ENCODE data around the gene C10orf53.

The C10orf53 gene

DNA sequence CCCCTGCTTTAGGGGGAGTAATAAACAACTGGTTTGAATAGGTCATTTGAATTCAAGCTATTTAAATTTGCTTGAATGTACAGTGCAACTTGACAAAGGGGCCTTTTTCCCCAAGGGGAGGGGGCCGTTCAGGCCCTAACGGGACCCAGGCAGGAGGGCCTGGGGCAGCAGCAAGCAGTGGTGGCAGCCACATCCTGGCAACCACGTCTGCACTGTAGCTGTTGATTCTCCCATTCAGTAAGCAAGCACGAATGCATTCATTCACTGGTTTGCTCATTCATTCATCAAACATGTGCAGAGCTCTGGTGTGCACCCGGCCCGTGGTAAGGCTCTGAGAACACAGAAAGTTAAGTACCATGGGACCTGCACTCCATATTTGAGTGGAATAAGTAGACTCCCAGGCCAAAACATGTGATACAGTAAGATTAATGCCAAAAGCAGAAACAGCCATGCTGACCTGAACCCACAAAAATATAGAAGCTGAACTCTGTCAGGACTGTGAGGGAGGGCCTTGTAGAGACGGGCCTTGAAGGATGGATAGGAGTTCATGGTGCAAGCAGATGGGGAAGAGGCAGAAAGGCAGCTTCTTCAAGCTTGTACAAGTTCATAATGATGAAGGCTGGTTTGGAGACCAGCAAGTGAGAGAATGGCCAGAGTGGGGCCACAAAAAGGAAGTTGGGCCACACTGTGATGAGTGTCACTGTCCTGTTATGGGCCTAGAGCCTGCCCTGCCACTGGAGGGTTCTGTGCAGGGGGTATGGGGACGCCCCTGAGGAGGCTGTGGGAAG lies 29.3 kb upstream of the C10orf53 start:
- no peak overlapping the region for H3K4me3 Mint-ChIP-seq
- H3K9me3 Mint-ChIP-seq = no peaks in the 10 kb centered on the region
- ATAC-seq (no peak), DNase-seq (ENCODE audit: low spot score in 2 of 2) (peak in 1 of 2 donors; percentile 48)
- no peaks in the 10 kb centered on the region for H3K36me3 Mint-ChIP-seq
- H3K27ac Mint-ChIP-seq = no peak overlapping the region
- peaks cover 9% of the 10 kb centered on the region for H3K4me1 Mint-ChIP-seq

GRCh38 chr10:49650724-49651034 lies 28.8 kb upstream of the C10orf53 start:
- no peaks in the 10 kb centered on the region for H3K9me3 Mint-ChIP-seq

GRCh38 chr10:49651039-49651835 lies 28.2 kb upstream of the C10orf53 start:
- no peak overlapping the region for H3K27ac Mint-ChIP-seq
- DNase-seq (ENCODE audit: low spot score in 2 of 2) (peak in 1 of 2 donors; percentile 40), ATAC-seq (no peak)
- H3K4me1 Mint-ChIP-seq = peaks cover 9% of the 10 kb centered on the region
- no peaks in the 10 kb centered on the region for H3K36me3 Mint-ChIP-seq
- H3K4me3 Mint-ChIP-seq = no peak overlapping the region
- no peaks in the 10 kb centered on the region for H3K9me3 Mint-ChIP-seq

More at GRCh38 chr10:49650724-49651034, 28.8 kb upstream of the C10orf53 start:
- H3K36me3 Mint-ChIP-seq = no peaks in the 10 kb centered on the region
- DNase-seq (ENCODE audit: low spot score in 2 of 2) = peak in 1 of 2 donors; percentile 39
- no peak overlapping the region for H3K27ac Mint-ChIP-seq
- H3K4me3 Mint-ChIP-seq = no peak overlapping the region
- no peak for ATAC-seq
- H3K4me1 Mint-ChIP-seq = peaks cover 9% of the 10 kb centered on the region

GRCh38 chr10:49651917-49652316 lies 27.5 kb upstream of the C10orf53 start:
- no peak for DNase-seq (ENCODE audit: low spot score in 2 of 2)
- Mint-ChIP-seq H3K4me3 (no peak overlapping the region), H3K27ac (no peak overlapping the region), H3K9me3 (no peaks in the 10 kb centered on the region), H3K36me3 (no peaks in the 10 kb centered on the region), H3K4me1 (peaks cover 9% of the 10 kb centered on the region)
- no peak for ATAC-seq

- Mint-ChIP-seq H3K27ac (no peak overlapping the region), H3K4me3 (no peak overlapping the region)
These were observed 26.8 kb upstream of the C10orf53 start for GRCh38 chr10:49652421-49653272.

GRCh38 chr10:49653273-49653929 lies 26.1 kb upstream of the C10orf53 start:
- no peak overlapping the region for H3K27ac Mint-ChIP-seq

More at GRCh38 chr10:49652421-49653272, 26.8 kb upstream of the C10orf53 start:
- H3K9me3 Mint-ChIP-seq = no peaks in the 10 kb centered on the region
- no peak for ATAC-seq
- H3K4me1 Mint-ChIP-seq = peaks cover 9% of the 10 kb centered on the region
- peak in 1 of 2 donors; percentile 42 for DNase-seq (ENCODE audit: low spot score in 2 of 2)
- H3K36me3 Mint-ChIP-seq = no peaks in the 10 kb centered on the region

DNA sequence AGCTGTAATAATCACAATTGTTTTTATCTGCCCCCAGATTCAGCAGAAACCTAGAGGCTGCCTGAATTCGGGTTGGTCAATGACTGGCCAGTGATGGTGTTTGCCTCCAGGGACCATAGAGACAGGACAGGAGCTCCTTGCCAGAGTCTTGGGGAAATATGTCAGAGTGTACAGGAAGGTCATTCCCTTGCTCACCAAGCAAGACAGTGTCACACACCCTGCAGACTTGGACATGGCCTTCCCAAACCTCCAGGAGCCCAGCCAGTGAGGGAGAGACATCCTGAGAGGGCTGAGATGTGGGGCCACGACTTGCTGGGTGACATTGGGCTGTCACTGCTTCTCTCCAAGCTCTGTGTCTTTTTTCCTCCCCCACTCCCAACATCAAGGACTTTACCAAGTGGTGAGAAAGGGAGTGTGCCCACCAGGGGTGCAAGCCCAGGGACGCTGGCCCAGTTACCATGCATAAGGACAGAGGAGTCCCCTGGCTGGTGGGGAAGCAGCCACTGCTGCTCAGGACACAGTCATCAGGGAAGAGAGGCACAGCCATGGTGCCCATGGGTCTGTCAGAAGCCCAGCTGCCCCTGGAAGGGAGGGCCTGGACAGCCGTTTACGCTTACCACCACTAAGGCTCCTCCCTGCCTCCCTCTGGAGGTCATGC lies 25.3 kb upstream of the C10orf53 start:
- H3K4me1 Mint-ChIP-seq = peaks cover 7% of the 10 kb centered on the region
- no peak overlapping the region for H3K4me3 Mint-ChIP-seq
- ATAC-seq (no peak), DNase-seq (ENCODE audit: low spot score in 2 of 2) (peak in 1 of 2 donors; percentile 30)
- H3K27ac Mint-ChIP-seq = no peak overlapping the region
- peaks cover 6% of the 10 kb centered on the region for H3K9me3 Mint-ChIP-seq
- no peaks in the 10 kb centered on the region for H3K36me3 Mint-ChIP-seq

More at GRCh38 chr10:49653273-49653929, 26.1 kb upstream of the C10orf53 start:
- Mint-ChIP-seq H3K4me3 (no peak overlapping the region), H3K36me3 (no peaks in the 10 kb centered on the region), H3K4me1 (peaks cover 9% of the 10 kb centered on the region), H3K9me3 (no peaks in the 10 kb centered on the region)
- no peak for ATAC-seq
- DNase-seq (ENCODE audit: low spot score in 2 of 2) = peak in 1 of 2 donors; percentile 39

DNA sequence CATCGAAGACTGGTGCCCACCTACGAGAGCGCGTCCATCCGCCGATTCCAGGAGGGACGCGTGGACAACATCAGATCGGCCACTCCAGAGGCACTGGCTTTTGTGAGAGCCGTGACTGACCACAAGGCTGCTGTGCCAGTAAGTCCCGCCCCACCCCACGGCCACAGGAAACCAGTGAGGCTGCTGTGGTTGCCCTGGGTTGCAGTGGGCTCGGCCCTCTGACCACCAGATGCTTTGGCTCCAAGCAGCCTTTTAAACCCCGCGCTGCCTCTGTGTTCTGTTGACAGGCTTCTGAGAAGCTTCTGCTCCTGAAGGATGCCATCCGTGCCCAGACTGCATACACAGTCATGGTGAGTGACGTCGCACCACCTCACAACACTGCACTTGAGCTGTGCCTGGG lies 24.4 kb upstream of the C10orf53 start:
- Mint-ChIP-seq H3K4me1 (no peaks in the 10 kb centered on the region), H3K9me3 (peaks cover 11% of the 10 kb centered on the region), H3K27ac (no peak overlapping the region)

DNA sequence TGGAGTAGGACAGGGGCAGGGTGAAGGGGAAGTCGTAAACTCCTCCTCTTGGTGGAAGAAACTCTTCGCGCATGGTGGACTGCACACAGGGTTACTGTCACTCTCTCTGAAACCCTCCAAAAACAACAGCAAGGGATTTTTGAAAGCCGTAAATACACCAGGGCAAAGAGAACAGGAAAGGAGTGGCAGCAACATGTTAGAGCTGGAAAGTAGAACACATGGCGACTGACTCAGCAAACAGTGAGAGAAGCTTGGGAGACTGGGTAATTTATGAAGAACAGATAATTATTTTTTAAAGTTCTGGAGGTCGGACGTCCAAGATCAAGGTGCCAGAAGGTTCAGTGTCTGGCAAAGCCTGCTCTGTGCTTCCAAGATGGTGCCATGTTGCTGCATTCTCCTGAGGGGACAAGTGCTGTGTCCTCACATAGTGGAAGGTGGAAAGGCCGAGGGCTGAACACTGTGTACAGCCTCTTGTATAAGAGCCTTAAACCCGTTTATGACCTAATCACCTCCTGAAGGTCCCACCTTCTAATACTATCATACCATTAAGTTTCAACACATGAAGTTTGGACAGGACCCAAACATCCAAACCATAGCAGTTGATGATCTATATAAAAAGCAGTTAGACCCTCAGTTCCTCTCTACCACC lies 22.5 kb upstream of the C10orf53 start:
- no peak overlapping the region for H3K4me3 Mint-ChIP-seq
- H3K27ac Mint-ChIP-seq = no peak overlapping the region
- no peaks in the 10 kb centered on the region for H3K4me1 Mint-ChIP-seq
- H3K36me3 Mint-ChIP-seq = no peaks in the 10 kb centered on the region
- ATAC-seq (no peak), DNase-seq (ENCODE audit: low spot score in 2 of 2) (no peak)
- peaks cover 11% of the 10 kb centered on the region for H3K9me3 Mint-ChIP-seq

More for the DNA sequence above, 24.4 kb upstream of the C10orf53 start:
- Mint-ChIP-seq H3K4me3 (no peak overlapping the region), H3K36me3 (no peaks in the 10 kb centered on the region)
- DNase-seq (ENCODE audit: low spot score in 2 of 2) (peak in 1 of 2 donors; percentile 23), ATAC-seq (no peak)

- Mint-ChIP-seq H3K4me1 (no peaks in the 10 kb centered on the region), H3K9me3 (peaks cover 11% of the 10 kb centered on the region), H3K27ac (no peak overlapping the region), H3K36me3 (no peaks in the 10 kb centered on the region), H3K4me3 (no peak overlapping the region)
- DNase-seq (ENCODE audit: low spot score in 2 of 2) (no peak), ATAC-seq (no peak)
These were observed 21.8 kb upstream of the C10orf53 start for GRCh38 chr10:49657606-49658005.

- H3K27ac Mint-ChIP-seq = no peak overlapping the region
- no peaks in the 10 kb centered on the region for H3K36me3 Mint-ChIP-seq
- H3K9me3 Mint-ChIP-seq = peaks cover 11% of the 10 kb centered on the region
- H3K4me1 Mint-ChIP-seq = no peaks in the 10 kb centered on the region
- DNase-seq (ENCODE audit: low spot score in 2 of 2) = no peak
- H3K4me3 Mint-ChIP-seq = no peak overlapping the region
- no peak for ATAC-seq
These were observed 18.2 kb upstream of the C10orf53 start for GRCh38 chr10:49661140-49661856.

DNA sequence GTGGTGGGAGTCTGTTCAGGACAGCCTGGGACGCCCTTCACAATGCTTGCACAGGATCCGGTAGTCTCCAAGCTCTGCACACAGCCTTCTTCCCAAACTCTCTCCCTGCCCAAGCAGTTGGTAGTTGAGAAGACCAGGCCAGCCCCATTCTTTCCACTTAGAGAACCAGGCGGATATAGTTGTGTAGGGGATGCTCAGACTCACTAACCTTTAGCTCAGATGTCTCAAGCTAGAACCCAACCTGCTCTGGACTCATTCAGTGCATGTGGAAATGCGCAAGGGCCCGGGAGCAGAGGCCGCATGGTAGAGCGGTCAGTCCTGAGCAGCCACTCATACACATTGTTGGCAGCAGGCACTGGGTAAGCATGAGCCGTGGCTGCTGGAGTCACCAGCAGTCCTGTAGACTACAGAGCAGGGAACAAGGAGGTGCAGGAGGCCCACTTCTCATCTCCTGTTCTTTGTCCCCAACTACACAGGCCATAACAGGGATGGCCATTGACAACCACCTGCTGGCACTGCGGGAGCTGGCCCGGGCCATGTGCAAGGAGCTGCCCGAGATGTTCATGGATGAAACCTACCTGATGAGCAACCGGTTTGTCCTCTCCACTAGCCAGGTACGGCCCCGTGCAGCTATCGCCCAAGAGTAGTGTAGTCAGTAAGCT lies 17.2 kb upstream of the C10orf53 start:
- H3K9me3 Mint-ChIP-seq = peaks cover 11% of the 10 kb centered on the region

GRCh38 chr10:49663596-49663995 lies 15.9 kb upstream of the C10orf53 start:
- Mint-ChIP-seq H3K9me3 (peaks cover 11% of the 10 kb centered on the region), H3K36me3 (no peaks in the 10 kb centered on the region), H3K27ac (no peak overlapping the region), H3K4me3 (no peak overlapping the region), H3K4me1 (no peaks in the 10 kb centered on the region)
- ATAC-seq (no peak), DNase-seq (ENCODE audit: low spot score in 2 of 2) (no peak)

More for the DNA sequence above, 17.2 kb upstream of the C10orf53 start:
- no peak for ATAC-seq
- Mint-ChIP-seq H3K36me3 (no peaks in the 10 kb centered on the region), H3K4me1 (no peaks in the 10 kb centered on the region), H3K4me3 (no peak overlapping the region), H3K27ac (no peak overlapping the region)
- DNase-seq (ENCODE audit: low spot score in 2 of 2) = no peak

Measured in stimulated activated effector memory CD8-positive, alpha-beta T cell treated with anti-CD3 and anti-CD28 coated beads, Interleukin-12 subunit alpha, Interleukin-12 subunit beta, amount 100 ng/mL, for 72 hours (primary cell).